Activated T-cell treated with anti-CD3 and anti-CD28 coated beads, Interleukin-2, amount 50 U/mL, for 72 hours (primary cell): ENCODE measurements around the gene HTR2B. TPM values are rescaled to one million over a fixed set of nuclear protein-coding genes. Genes with fewer than 3 reads are reported as not detected.

ENCODE experiments used
- ATAC-seq, 2 donors: fragments of 150-1000 bp; cut with Tn5 transposase; replicated peaks in 1 of 2; 2 replicates each; pipeline ENCODE4 v1.10.0; 2021; ENCODE audit warnings: moderate library complexity in 2 of 2, mild to moderate bottlenecking in 1 of 2
- DNase-seq, 2 donors: peaks; one replicate each; pipeline ENCODE4 v3.0.0; 2021 to 2022; ENCODE audit warnings: mixed read lengths in 1 of 2
- H3K27ac Mint-ChIP-seq: one replicate; pipeline ENCODE4 v1.8.0; 2022; ENCODE audit warnings: mild to moderate bottlenecking, moderate library complexity, mixed read lengths
- H3K27me3 Mint-ChIP-seq: one replicate; pipeline ENCODE4 v1.8.0; 2022; ENCODE audit warnings: low read depth, mixed read lengths
- H3K36me3 Mint-ChIP-seq, 2 donors: one replicate each; pipeline ENCODE4 v1.8.0; 2022; ENCODE audit warnings: mixed read lengths in 2 of 2, mild to moderate bottlenecking in 1 of 2; ENCODE audit not compliant: insufficient read depth in 2 of 2
- H3K4me1 Mint-ChIP-seq: one replicate; pipeline ENCODE4 v1.8.0; 2022; ENCODE audit warnings: low read depth, mixed read lengths
- H3K4me3 Mint-ChIP-seq, 2 donors: one replicate each; pipeline ENCODE4 v1.8.0; 2022; ENCODE audit warnings: mild to moderate bottlenecking in 2 of 2, mixed read lengths in 2 of 2, moderate library complexity in 2 of 2
- H3K9me3 Mint-ChIP-seq, 2 donors: one replicate each; pipeline ENCODE4 v1.8.0; 2022; ENCODE audit warnings: mixed read lengths in 2 of 2
- total RNA-seq, 2 donors: library from RNA; stranded (reverse); gene quantifications; one replicate each; pipeline ENCODE4 v1.2.3, GENCODE V29; 2022

HTR2B gene
- total RNA-seq, 2 donors from 2014 or later = not detected

DNA sequence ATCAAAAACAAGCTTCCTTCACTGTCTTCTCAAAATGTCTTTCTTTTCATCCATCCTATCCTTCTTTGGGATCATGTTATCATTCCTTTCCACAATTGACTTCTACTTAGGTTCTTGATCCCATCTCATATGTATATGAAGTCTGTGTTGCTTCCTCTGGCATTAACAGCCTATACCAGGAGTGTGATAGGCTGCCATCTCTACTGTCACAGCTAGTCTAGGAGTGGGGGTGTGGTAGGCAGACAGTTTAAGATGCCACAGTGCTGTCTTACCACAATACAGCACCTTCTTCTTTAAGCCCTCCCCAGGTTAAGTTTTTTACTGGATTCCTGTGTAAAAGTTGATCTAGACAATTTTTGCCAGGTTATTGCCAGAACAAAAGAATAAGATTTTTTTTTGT, 3.7 kb upstream of the HTR2B start:
- Mint-ChIP-seq H3K27ac (no peak overlapping the region), H3K4me3 (no peak overlapping the region), H3K27me3 (no peaks in the 10 kb centered on the region), H3K9me3 (no peaks in the 10 kb centered on the region), H3K4me1 (peaks cover 17% of the 10 kb centered on the region), H3K36me3 (peaks cover 0 to 1% of the 10 kb centered on the region in 2 donors)
- no peak for DNase-seq
- ATAC-seq = no peak

DNA sequence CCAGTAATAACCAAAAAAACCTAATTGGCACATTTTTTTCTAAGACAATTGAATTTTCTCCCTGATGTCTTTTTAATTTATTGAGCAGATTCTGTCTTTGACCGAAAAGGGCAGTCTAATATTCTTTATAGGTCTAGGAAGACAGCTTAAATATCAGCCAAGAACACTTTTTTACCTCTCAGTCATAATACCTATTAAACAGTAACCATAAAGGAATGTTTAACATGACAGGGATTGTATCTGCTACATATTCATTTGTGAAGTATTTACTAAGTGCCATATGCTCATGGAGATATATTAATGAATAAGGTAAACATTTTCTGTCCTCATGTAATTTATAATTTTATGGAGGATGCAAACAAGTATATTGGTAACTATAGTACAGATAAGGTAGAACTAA, 3.1 kb upstream of the HTR2B start:
- Mint-ChIP-seq H3K4me3 (no peak overlapping the region), H3K27ac (no peak overlapping the region), H3K9me3 (no peaks in the 10 kb centered on the region)

GRCh38 chr2:231127480-231127879, 2.6 kb upstream of the HTR2B start:
- ATAC-seq = no peak
- Mint-ChIP-seq H3K4me3 (no peak overlapping the region), H3K27me3 (no peaks in the 10 kb centered on the region), H3K9me3 (no peaks in the 10 kb centered on the region), H3K36me3 (peaks cover 0 to 1% of the 10 kb centered on the region in 2 donors), H3K27ac (no peak overlapping the region), H3K4me1 (peaks cover 21% of the 10 kb centered on the region)
- DNase-seq = no peak

More for the DNA sequence above, 3.1 kb upstream of the HTR2B start:
- ATAC-seq = no peak
- Mint-ChIP-seq H3K4me1 (peaks cover 21% of the 10 kb centered on the region), H3K27me3 (no peaks in the 10 kb centered on the region), H3K36me3 (peaks cover 0 to 1% of the 10 kb centered on the region in 2 donors)
- no peak for DNase-seq

DNA sequence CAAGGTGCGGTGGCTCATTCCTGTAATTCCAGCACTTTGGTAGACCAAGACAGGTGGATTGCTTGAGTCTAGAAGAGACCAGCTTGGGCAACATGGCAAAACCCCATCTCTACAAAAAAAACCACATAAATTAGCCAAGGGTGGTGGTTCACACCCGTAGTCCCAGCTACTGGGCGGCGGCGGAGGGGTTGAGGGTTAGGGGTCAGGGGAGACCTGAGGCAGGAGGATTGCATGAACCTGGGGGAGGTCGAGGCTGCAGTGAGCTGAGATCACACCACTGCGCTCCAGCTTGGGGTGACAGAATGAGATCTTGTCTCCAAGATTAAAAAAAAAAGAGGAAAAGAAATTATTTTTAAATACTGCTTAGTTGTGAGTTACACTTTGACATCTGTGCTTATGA, 1.3 kb upstream of the HTR2B start:
- ATAC-seq (no peak), DNase-seq (no peak)
- H3K4me3 Mint-ChIP-seq = no peak overlapping the region
- H3K36me3 Mint-ChIP-seq = peaks cover 0 to 1% of the 10 kb centered on the region in 2 donors
- H3K4me1 Mint-ChIP-seq = peaks cover 21% of the 10 kb centered on the region
- no peak overlapping the region for H3K27ac Mint-ChIP-seq
- no peaks in the 10 kb centered on the region for H3K9me3 Mint-ChIP-seq
- no peaks in the 10 kb centered on the region for H3K27me3 Mint-ChIP-seq

GRCh38 chr2:231123362-231123898, 1.4 kb downstream of the HTR2B start:
- H3K36me3 Mint-ChIP-seq = peaks cover 0 to 1% of the 10 kb centered on the region in 2 donors
- no peaks in the 10 kb centered on the region for H3K9me3 Mint-ChIP-seq
- peak overlapping the region in 1 of 2 donors; percentile 58 for H3K4me3 Mint-ChIP-seq
- no peak for DNase-seq
- H3K27me3 Mint-ChIP-seq = no peaks in the 10 kb centered on the region
- no peak overlapping the region for H3K27ac Mint-ChIP-seq
- no peak for ATAC-seq
- H3K4me1 Mint-ChIP-seq = peaks cover 22% of the 10 kb centered on the region

- H3K27me3 Mint-ChIP-seq = no peaks in the 10 kb centered on the region
Measured at GRCh38 chr2:231118614-231118942, 6.3 kb downstream of the HTR2B start.

GRCh38 chr2:231117922-231118613, 6.8 kb downstream of the HTR2B start:
- H3K9me3 Mint-ChIP-seq = no peaks in the 10 kb centered on the region
- H3K4me1 Mint-ChIP-seq = peaks cover 6% of the 10 kb centered on the region
- no peak overlapping the region for H3K27ac Mint-ChIP-seq
- no peaks in the 10 kb centered on the region for H3K27me3 Mint-ChIP-seq
- ATAC-seq (no peak), DNase-seq (no peak)
- no peak overlapping the region for H3K4me3 Mint-ChIP-seq
- no peaks in the 10 kb centered on the region for H3K36me3 Mint-ChIP-seq

More at GRCh38 chr2:231118614-231118942, 6.3 kb downstream of the HTR2B start:
- Mint-ChIP-seq H3K9me3 (no peaks in the 10 kb centered on the region), H3K4me3 (no peak overlapping the region), H3K4me1 (peaks cover 11% of the 10 kb centered on the region), H3K36me3 (no peaks in the 10 kb centered on the region), H3K27ac (no peak overlapping the region)
- ATAC-seq (no peak), DNase-seq (no peak)

- Mint-ChIP-seq H3K4me3 (no peak overlapping the region), H3K4me1 (peaks cover 6% of the 10 kb centered on the region), H3K9me3 (no peaks in the 10 kb centered on the region), H3K27ac (no peak overlapping the region), H3K27me3 (no peaks in the 10 kb centered on the region), H3K36me3 (peaks cover 2% of the 10 kb centered on the region in 2 donors)
- ATAC-seq (no peak), DNase-seq (no peak)
Measured at GRCh38 chr2:231117148-231117547, 7.7 kb downstream of the HTR2B start.

DNA sequence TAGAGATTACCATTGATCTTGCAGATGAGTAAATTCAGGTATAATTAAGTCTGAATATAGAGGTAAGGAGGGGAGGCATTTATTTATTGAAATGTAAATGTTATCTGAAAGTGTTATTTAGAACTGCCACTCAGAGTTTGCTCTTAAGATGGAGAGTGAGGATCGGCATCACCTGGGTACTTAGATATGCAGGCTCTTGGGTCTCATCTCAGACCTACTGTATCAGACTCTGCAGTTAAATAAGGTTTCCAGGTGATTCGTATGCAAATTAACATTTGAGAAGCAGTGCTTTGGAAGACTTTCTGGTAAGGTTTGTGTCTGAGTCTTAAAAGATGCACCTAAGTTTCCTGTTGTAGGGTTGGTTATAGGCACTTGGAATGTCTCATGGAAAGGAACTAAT, 9.2 kb downstream of the HTR2B start:
- DNase-seq = no peak
- H3K4me3 Mint-ChIP-seq = no peak overlapping the region
- H3K36me3 Mint-ChIP-seq = peaks cover 4 to 12% of the 10 kb centered on the region in 2 donors
- no peak for ATAC-seq
- no peaks in the 10 kb centered on the region for H3K9me3 Mint-ChIP-seq
- H3K27me3 Mint-ChIP-seq = no peaks in the 10 kb centered on the region
- peaks cover 6% of the 10 kb centered on the region for H3K4me1 Mint-ChIP-seq
- H3K27ac Mint-ChIP-seq = peak overlapping the region; percentile 4

- DNase-seq = no peak
- peaks cover 6% of the 10 kb centered on the region for H3K4me1 Mint-ChIP-seq
- no peak overlapping the region for H3K27ac Mint-ChIP-seq
- H3K27me3 Mint-ChIP-seq = no peaks in the 10 kb centered on the region
- no peaks in the 10 kb centered on the region for H3K9me3 Mint-ChIP-seq
- no peak overlapping the region for H3K4me3 Mint-ChIP-seq
- H3K36me3 Mint-ChIP-seq = peaks cover 7 to 18% of the 10 kb centered on the region in 2 donors
- no peak for ATAC-seq
Measured at GRCh38 chr2:231113489-231113888, 11.4 kb downstream of the HTR2B start.

- no peak overlapping the region for H3K4me3 Mint-ChIP-seq
- no peaks in the 10 kb centered on the region for H3K27me3 Mint-ChIP-seq
- H3K36me3 Mint-ChIP-seq = peaks cover 12 to 20% of the 10 kb centered on the region in 2 donors
- no peak for ATAC-seq
- H3K27ac Mint-ChIP-seq = no peak overlapping the region
- H3K9me3 Mint-ChIP-seq = no peaks in the 10 kb centered on the region
- no peak for DNase-seq
- H3K4me1 Mint-ChIP-seq = no peaks in the 10 kb centered on the region
Measured at GRCh38 chr2:231111987-231112386, 12.9 kb downstream of the HTR2B start.

DNA sequence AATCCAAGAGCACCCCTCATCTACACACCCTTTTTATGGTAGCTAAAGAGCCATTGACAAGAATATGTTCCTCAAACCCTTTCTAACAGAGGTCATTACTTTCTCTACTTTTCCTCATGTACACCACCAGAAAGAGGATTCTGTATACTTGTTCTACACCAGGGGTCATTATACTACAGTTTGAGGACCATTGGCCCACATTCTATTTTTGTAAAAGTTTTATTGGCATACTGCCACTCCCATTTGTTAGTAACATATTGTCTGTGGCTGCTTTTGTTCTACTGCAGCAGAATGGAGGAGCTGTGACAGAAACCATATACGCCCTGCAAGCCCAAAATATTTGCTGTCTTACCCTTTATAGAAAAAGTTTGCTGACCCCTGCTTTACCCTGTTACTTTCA, 14.3 kb downstream of the HTR2B start:
- peaks cover 12 to 21% of the 10 kb centered on the region in 2 donors for H3K36me3 Mint-ChIP-seq
- H3K9me3 Mint-ChIP-seq = no peaks in the 10 kb centered on the region
- no peaks in the 10 kb centered on the region for H3K4me1 Mint-ChIP-seq
- DNase-seq = no peak
- no peak for ATAC-seq
- H3K4me3 Mint-ChIP-seq = no peak overlapping the region
- no peak overlapping the region for H3K27ac Mint-ChIP-seq
- no peaks in the 10 kb centered on the region for H3K27me3 Mint-ChIP-seq

- Mint-ChIP-seq H3K27me3 (no peaks in the 10 kb centered on the region), H3K27ac (peak overlapping the region; percentile 96), H3K36me3 (peaks cover 11 to 26% of the 10 kb centered on the region in 2 donors), H3K4me1 (peaks cover 8% of the 10 kb centered on the region), H3K4me3 (no peak overlapping the region), H3K9me3 (peaks cover 4 to 6% of the 10 kb centered on the region in 2 donors)
- DNase-seq (peak; percentile 48 to 58), ATAC-seq (peak; percentile 62 to 66)
Measured at GRCh38 chr2:231104115-231104713, 20.6 kb downstream of the HTR2B start.
